Measurements from ENCODE around the gene UGT1A5. TPM values are rescaled to one million over a fixed set of nuclear protein-coding genes. Genes with fewer than 3 reads are reported as not detected.

Gene UGT1A5
- total and polyA plus RNA-seq, 12 donors, result 0.43 TPM; not detected in 11

GRCh38 chr2:233802132-233802815 is 89.6 kb downstream of the UGT1A5 start:
- WGBS, 4 donors, result 61 to 79% (median 70%) methylated on average over 2 to 3 of the region's 3 CpGs
- intact Hi-C loops (cut with DNase I), result no loop called here
- TF ChIP-seq POLR2A (IDR thresholded peaks at IDR 0.05) (no peak), CTCF (IDR thresholded peaks at IDR 0.05) (no peak)
- DNase-seq, result peak in 2 of 7 donors; percentile 2 to 17
- Histone ChIP-seq H3K9me3 (replicated peaks in 1 of 3) (no peaks in the 10 kb centered on the region), H3K4me1 (replicated peaks in 1 of 2) (no peaks in the 10 kb centered on the region), H3K4me3 (no peak overlapping the region), H3K27me3 (peaks cover 4% of the 10 kb centered on the region), H3K36me3 (replicated peaks in 1 of 2) (no peaks in the 10 kb centered on the region), H3K27ac (no peak overlapping the region)

GRCh38 chr2:233803292-233803911 is 90.7 kb downstream of the UGT1A5 start:
- TF ChIP-seq CTCF (IDR thresholded peaks at IDR 0.05) (no peak), POLR2A (IDR thresholded peaks at IDR 0.05) (no peak)
- Histone ChIP-seq H3K27me3 (peaks cover 4% of the 10 kb centered on the region), H3K36me3 (replicated peaks in 1 of 2) (no peaks in the 10 kb centered on the region), H3K9me3 (replicated peaks in 1 of 3) (no peaks in the 10 kb centered on the region), H3K4me1 (replicated peaks in 1 of 2) (no peaks in the 10 kb centered on the region), H3K27ac (no peak overlapping the region), H3K4me3 (no peak overlapping the region)
- 58 to 91% (median 70%) methylated on average over 1 to 2 of the region's 2 CpGs for WGBS, 4 donors
- peak in 2 of 7 donors; percentile 4 to 24 for DNase-seq
- intact Hi-C loops (cut with DNase I), result no loop called here

DNA sequence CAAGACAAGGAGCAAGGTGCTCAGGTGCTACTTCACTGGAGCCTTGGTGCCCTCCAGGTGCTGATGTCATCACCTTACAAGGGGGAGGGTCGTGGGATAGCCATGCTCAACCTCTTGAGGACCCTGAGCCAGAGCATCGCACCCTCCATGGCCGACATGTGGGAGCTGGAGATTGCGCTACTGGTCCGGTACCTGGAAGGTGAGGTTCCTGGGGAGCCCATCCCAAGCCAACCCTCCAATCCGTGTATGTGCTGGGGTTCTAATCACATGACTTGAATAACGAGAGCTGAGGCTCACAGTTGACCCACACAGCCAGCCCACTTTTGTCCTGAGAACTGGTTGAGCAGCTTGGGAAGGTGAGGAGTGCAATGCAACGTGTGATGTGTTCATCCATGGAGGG is 91.3 kb downstream of the UGT1A5 start:
- no peaks in the 10 kb centered on the region for H3K9me3 ChIP-seq (replicated peaks in 1 of 3)

More for the DNA sequence above, 91.3 kb downstream of the UGT1A5 start:
- H3K4me1 ChIP-seq (replicated peaks in 1 of 2), result no peaks in the 10 kb centered on the region
- H3K27me3 ChIP-seq, result peaks cover 4% of the 10 kb centered on the region
- intact Hi-C loops (cut with DNase I), result no loop called here
- TF ChIP-seq CTCF (IDR thresholded peaks at IDR 0.05) (no peak), POLR2A (IDR thresholded peaks at IDR 0.05) (no peak)
- 63 to 67% (median 65%) methylated on average over 5 to 8 of the region's 8 CpGs for WGBS, 4 donors
- DNase-seq, result peak in 1 of 7 donors; percentile 21
- no peaks in the 10 kb centered on the region for H3K36me3 ChIP-seq (replicated peaks in 1 of 2)
- H3K4me3 ChIP-seq, result no peak overlapping the region
- no peak overlapping the region for H3K27ac ChIP-seq
